Measurements from ENCODE around the gene PHGDH. TPM values are rescaled to one million over a fixed set of nuclear protein-coding genes. Genes with fewer than 3 reads are reported as not detected.

PHGDH gene
- total RNA-seq, 2 experiments from 2014 or later: 138 to 143 TPM

- POLR2A ChIA-PET: no interaction called here
- intact Hi-C loops (cut with micrococcal nuclease): no loop called here
These were observed 9.2 kb downstream of the PHGDH start for GRCh38 chr1:119720866-119721440.

GRCh38 chr1:119721896-119722295, 10.2 kb downstream of the PHGDH start:
- H3K4me1 Mint-ChIP-seq (ENCODE audit: low read depth): no peaks in the 10 kb centered on the region
- H3K27me3 Mint-ChIP-seq: no peaks in the 10 kb centered on the region
- no peak for DNase-seq
- H3K36me3 Mint-ChIP-seq: peaks cover 13% of the 10 kb centered on the region
- no peak overlapping the region for H3K27ac Mint-ChIP-seq
- no peaks in the 10 kb centered on the region for H3K9me3 Mint-ChIP-seq
- ChIA-PET CTCF (no interaction called here), POLR2A (no interaction called here)
- no peak overlapping the region for H3K4me3 Mint-ChIP-seq
- intact Hi-C loops (cut with micrococcal nuclease): no loop called here

More at GRCh38 chr1:119720866-119721440, 9.2 kb downstream of the PHGDH start:
- Mint-ChIP-seq H3K27ac (no peak overlapping the region), H3K27me3 (no peaks in the 10 kb centered on the region), H3K9me3 (no peaks in the 10 kb centered on the region), H3K4me1 (ENCODE audit: low read depth) (no peaks in the 10 kb centered on the region), H3K4me3 (no peak overlapping the region), H3K36me3 (peaks cover 11% of the 10 kb centered on the region)
- DNase-seq: no peak
- CTCF ChIA-PET: no interaction called here

GRCh38 chr1:119724611-119725218, 13.0 kb downstream of the PHGDH start:
- no peak overlapping the region for H3K27ac Mint-ChIP-seq
- H3K27me3 Mint-ChIP-seq: no peaks in the 10 kb centered on the region
- no peak overlapping the region for H3K4me3 Mint-ChIP-seq
- no peak for DNase-seq
- H3K4me1 Mint-ChIP-seq (ENCODE audit: low read depth): no peaks in the 10 kb centered on the region
- POLR2A ChIA-PET: no interaction called here
- intact Hi-C loops (cut with micrococcal nuclease): no loop called here
- CTCF ChIA-PET: interaction anchor here (1.4 kb wide), 1 partner anchor 20 kb away, joined by 3 read pairs; no protein-coding TSS in a partner anchor
- H3K9me3 Mint-ChIP-seq: no peaks in the 10 kb centered on the region
- peaks cover 27% of the 10 kb centered on the region for H3K36me3 Mint-ChIP-seq

- CTCF ChIA-PET: no interaction called here
- intact Hi-C loops (cut with micrococcal nuclease): no loop called here
- no peak overlapping the region for H3K27ac Mint-ChIP-seq
- H3K27me3 Mint-ChIP-seq: no peaks in the 10 kb centered on the region
- POLR2A ChIA-PET: no interaction called here
- no peaks in the 10 kb centered on the region for H3K9me3 Mint-ChIP-seq
- H3K36me3 Mint-ChIP-seq: peaks cover 33% of the 10 kb centered on the region
- H3K4me3 Mint-ChIP-seq: no peak overlapping the region
- DNase-seq: no peak
- H3K4me1 Mint-ChIP-seq (ENCODE audit: low read depth): no peaks in the 10 kb centered on the region
These were observed 13.9 kb downstream of the PHGDH start for GRCh38 chr1:119725626-119726025.

GRCh38 chr1:119727991-119728390, 16.3 kb downstream of the PHGDH start:
- no peak for DNase-seq
- ChIA-PET POLR2A (no interaction called here), CTCF (no interaction called here)
- H3K36me3 Mint-ChIP-seq: peaks cover 30% of the 10 kb centered on the region
- H3K9me3 Mint-ChIP-seq: no peaks in the 10 kb centered on the region
- intact Hi-C loops (cut with micrococcal nuclease): no loop called here
- H3K27ac Mint-ChIP-seq: no peak overlapping the region
- no peaks in the 10 kb centered on the region for H3K4me1 Mint-ChIP-seq (ENCODE audit: low read depth)
- no peak overlapping the region for H3K4me3 Mint-ChIP-seq
- H3K27me3 Mint-ChIP-seq: no peaks in the 10 kb centered on the region

- no peaks in the 10 kb centered on the region for H3K4me1 Mint-ChIP-seq (ENCODE audit: low read depth)
- no peak overlapping the region for H3K27ac Mint-ChIP-seq
- ChIA-PET CTCF (no interaction called here), POLR2A (no interaction called here)
- no peak overlapping the region for H3K4me3 Mint-ChIP-seq
- intact Hi-C loops (cut with micrococcal nuclease): no loop called here
- no peaks in the 10 kb centered on the region for H3K27me3 Mint-ChIP-seq
- peaks cover 27% of the 10 kb centered on the region for H3K36me3 Mint-ChIP-seq
- no peak for DNase-seq
- H3K9me3 Mint-ChIP-seq: no peaks in the 10 kb centered on the region
These were observed 17.3 kb downstream of the PHGDH start for GRCh38 chr1:119729044-119729443.

GRCh38 chr1:119731060-119731459, 19.3 kb downstream of the PHGDH start:
- Mint-ChIP-seq H3K36me3 (peaks cover 30% of the 10 kb centered on the region), H3K9me3 (no peaks in the 10 kb centered on the region), H3K4me3 (no peak overlapping the region), H3K27ac (no peak overlapping the region), H3K27me3 (no peaks in the 10 kb centered on the region), H3K4me1 (ENCODE audit: low read depth) (no peaks in the 10 kb centered on the region)
- ChIA-PET CTCF (interaction anchor here (1.2 kb wide), 1 partner anchor 13 kb away, joined by 7 read pairs; no protein-coding TSS in a partner anchor), POLR2A (no interaction called here)
- intact Hi-C loops (cut with micrococcal nuclease): no loop called here
- DNase-seq: no peak

GRCh38 chr1:119731741-119732430, 20.2 kb downstream of the PHGDH start:
- ChIA-PET CTCF (interaction anchor here (1.2 kb wide), 1 partner anchor 13 kb away, joined by 7 read pairs; no protein-coding TSS in a partner anchor), POLR2A (no interaction called here)
- Mint-ChIP-seq H3K27ac (no peak overlapping the region), H3K36me3 (peaks cover 28% of the 10 kb centered on the region), H3K27me3 (no peaks in the 10 kb centered on the region), H3K9me3 (no peaks in the 10 kb centered on the region), H3K4me1 (ENCODE audit: low read depth) (no peaks in the 10 kb centered on the region), H3K4me3 (no peak overlapping the region)
- no peak for DNase-seq
- intact Hi-C loops (cut with micrococcal nuclease): no loop called here

GRCh38 chr1:119732465-119733168, 20.9 kb downstream of the PHGDH start:
- H3K27me3 Mint-ChIP-seq: no peaks in the 10 kb centered on the region
- no peak overlapping the region for H3K27ac Mint-ChIP-seq
- intact Hi-C loops (cut with micrococcal nuclease): no loop called here
- peaks cover 22% of the 10 kb centered on the region for H3K36me3 Mint-ChIP-seq
- no peaks in the 10 kb centered on the region for H3K4me1 Mint-ChIP-seq (ENCODE audit: low read depth)
- POLR2A ChIA-PET: no interaction called here
- CTCF ChIA-PET: interaction anchor here (0.7 to 2.2 kb wide), 2 partner anchors 9 to 11 kb away, joined by 3 to 12 read pairs; no protein-coding TSS in a partner anchor
- DNase-seq: no peak
- no peaks in the 10 kb centered on the region for H3K9me3 Mint-ChIP-seq
- no peak overlapping the region for H3K4me3 Mint-ChIP-seq

GRCh38 chr1:119733754-119734153, 22.0 kb downstream of the PHGDH start:
- H3K27me3 Mint-ChIP-seq: no peaks in the 10 kb centered on the region
- intact Hi-C loops (cut with micrococcal nuclease): no loop called here
- no peaks in the 10 kb centered on the region for H3K9me3 Mint-ChIP-seq
- no peak overlapping the region for H3K4me3 Mint-ChIP-seq
- CTCF ChIA-PET: interaction anchor here (2.2 kb wide), 1 partner anchor 10 kb away, joined by 12 read pairs; no protein-coding TSS in a partner anchor
- no peak for DNase-seq
- no peak overlapping the region for H3K27ac Mint-ChIP-seq
- POLR2A ChIA-PET: no interaction called here
- peaks cover 18% of the 10 kb centered on the region for H3K36me3 Mint-ChIP-seq
- H3K4me1 Mint-ChIP-seq (ENCODE audit: low read depth): no peaks in the 10 kb centered on the region

- POLR2A ChIA-PET: interaction anchor here (0.6 kb wide), 1 partner anchor 10 kb away, joined by 3 read pairs; no protein-coding TSS in a partner anchor
- H3K9me3 Mint-ChIP-seq: no peaks in the 10 kb centered on the region
- no peak overlapping the region for H3K4me3 Mint-ChIP-seq
- peaks cover 13% of the 10 kb centered on the region for H3K36me3 Mint-ChIP-seq
- H3K27ac Mint-ChIP-seq: no peak overlapping the region
- intact Hi-C loops (cut with micrococcal nuclease): no loop called here
- no peaks in the 10 kb centered on the region for H3K27me3 Mint-ChIP-seq
- no peaks in the 10 kb centered on the region for H3K4me1 Mint-ChIP-seq (ENCODE audit: low read depth)
- DNase-seq: no peak
- CTCF ChIA-PET: interaction anchor here (2.2 kb wide), 1 partner anchor 9 kb away, joined by 12 read pairs; no protein-coding TSS in a partner anchor
These were observed 23.5 kb downstream of the PHGDH start for GRCh38 chr1:119735217-119735616.

GRCh38 chr1:119736649-119737039, 24.9 kb downstream of the PHGDH start:
- Mint-ChIP-seq H3K4me3 (no peak overlapping the region), H3K9me3 (no peaks in the 10 kb centered on the region), H3K27ac (no peak overlapping the region), H3K27me3 (no peaks in the 10 kb centered on the region), H3K4me1 (ENCODE audit: low read depth) (no peaks in the 10 kb centered on the region), H3K36me3 (peaks cover 11% of the 10 kb centered on the region)
- CTCF ChIA-PET: no interaction called here
- intact Hi-C loops (cut with micrococcal nuclease): no loop called here
- POLR2A ChIA-PET: no interaction called here
- DNase-seq: no peak
